GM21619 (cell line): ENCODE results near the gene RNF150.

ENCODE experiments used
- ATAC-seq: cut with Tn5 transposase; IDR thresholded peaks from one replicate; pipeline ENCODE4 v1.9.1; 2021; ENCODE audit not compliant: unreplicated experiment

RNF150 gene

DNA sequence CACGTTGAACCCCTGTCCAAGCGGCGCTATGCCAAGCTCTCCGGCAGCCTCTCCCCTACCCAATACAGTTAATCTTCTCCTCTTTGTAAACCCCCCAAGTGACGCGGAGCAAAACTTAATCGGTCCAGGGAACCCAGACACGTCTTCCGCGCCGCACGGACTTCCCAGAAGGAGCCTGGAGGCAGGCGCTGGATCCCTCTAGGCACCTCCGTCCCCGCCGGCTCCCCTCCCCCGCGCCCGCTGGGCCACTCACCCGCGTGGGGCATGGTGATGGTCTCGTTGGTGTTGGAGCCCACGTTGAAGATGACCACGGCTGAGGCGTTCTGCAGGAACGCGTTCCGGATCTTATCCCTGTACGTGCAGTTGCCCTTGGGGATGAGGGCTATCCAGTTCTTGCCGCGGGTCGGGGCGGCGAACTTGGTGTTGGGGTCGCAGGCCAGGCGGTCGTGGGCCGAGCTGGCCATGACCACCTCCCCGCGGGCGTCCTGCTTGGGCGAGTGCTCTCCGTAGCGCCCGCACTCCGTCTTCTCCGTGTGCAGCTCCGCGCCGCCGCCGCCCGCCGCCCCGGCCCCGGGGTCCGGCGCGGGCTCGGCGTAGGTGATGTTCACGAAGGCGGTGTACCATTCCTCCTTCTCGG, 1.1 kb downstream of the RNF150 start:
- peak; percentile 20 for ATAC-seq

DNA sequence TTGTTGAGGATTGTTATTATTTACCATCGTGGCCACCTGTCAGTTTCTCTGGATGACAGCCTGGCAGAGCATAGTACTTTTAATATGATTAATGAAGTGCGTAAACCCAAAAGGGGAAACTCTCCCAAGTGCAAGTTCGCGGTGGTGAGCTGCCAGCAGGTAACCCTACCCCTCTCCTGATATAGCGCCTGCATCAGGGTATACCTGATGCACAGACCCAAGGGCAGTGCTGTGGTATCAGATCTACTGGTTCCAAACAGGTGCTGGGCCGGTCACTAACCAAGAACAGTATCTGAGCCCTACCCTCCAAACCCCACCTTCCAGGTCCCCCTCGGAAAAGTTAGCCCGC, 1.6 kb downstream of the RNF150 start:
- ATAC-seq, result no peak

DNA sequence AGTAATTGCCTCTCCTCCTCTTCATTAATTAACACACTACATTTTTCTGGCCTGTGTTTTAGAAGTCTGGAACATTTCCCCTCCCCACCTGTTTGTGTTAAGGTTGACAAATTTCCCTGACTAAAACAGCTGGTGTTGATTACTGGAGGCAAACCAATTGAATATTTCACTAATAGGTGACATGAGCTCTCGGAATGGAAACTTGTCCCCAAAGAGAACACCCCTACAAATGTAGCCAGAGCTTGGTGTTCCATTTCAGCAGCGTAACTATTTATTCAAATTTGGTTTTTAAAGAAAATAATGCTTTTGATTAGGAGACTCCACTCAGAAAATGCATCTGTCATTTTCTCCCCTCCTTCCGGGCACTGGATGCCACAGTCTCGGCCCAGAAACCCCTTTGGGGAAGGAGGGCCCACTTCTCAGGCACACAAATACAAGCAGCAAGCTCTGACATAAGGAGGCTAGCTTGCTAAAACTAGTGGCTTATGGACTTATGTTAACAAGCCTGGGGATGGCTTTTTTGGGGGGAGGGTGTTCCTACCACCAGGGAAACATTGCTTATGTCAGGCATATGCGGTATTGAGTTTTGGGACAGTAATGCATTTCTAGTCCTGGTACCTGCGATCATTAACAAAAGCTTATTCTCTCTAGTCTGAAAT, 2.2 kb downstream of the RNF150 start:
- no peak for ATAC-seq

DNA sequence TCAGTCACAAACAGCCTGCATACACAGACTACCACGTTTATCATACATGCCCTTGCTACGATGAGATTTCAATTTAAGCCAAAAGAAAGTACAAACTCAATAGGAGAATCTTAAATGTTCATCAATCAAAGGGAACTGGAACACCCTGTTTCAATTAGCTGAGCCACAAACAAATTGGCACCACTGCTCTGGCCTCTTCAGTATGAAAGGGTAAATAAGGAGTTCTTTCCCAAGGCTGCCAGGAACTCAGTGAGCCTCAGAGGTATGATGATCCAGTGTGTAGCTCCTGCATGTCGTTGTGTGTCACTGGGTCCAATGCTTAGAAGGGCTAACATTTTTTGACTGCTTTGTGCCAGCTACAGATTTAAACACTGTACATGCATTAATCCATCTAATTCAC, 5.4 kb downstream of the RNF150 start:
- no peak for ATAC-seq

DNA sequence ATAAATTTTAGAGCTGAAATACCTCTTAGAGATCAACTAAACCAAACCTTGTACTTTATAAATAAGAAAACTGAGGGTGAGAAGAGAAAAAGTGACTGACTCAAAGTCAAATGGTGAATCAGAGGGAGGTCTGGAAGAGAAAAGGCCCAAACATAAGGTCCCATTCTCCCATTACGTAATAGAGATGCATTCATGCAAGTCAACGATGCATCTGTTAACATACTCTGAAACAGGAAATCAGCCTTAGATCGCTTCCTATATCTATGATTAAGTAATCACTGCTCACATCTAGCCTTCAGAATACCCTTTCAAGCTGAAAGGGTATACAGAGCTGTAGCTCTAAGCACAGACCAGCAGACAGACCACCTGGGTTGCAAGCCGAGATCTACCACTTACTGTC, 6.5 kb downstream of the RNF150 start:
- ATAC-seq, result no peak

DNA sequence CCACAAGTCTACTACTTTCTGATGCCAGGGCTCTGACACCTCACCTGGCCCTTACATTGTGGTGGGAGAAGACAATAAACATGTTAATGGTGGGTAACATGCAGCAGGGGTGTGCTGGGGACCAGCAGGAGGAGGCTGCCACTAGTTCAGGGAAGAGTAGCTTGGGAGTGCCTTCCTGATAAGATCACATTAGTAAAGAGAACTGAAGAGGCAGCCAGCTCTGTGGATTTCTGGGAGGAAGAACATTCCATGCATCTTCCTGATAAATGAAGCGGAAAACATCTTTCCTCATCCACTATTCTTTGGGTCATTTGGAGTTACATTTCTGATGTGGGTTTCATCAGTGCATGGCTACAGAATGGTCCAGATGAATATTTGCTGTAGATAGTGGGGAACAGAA, 9.0 kb downstream of the RNF150 start:
- ATAC-seq, result no peak

DNA sequence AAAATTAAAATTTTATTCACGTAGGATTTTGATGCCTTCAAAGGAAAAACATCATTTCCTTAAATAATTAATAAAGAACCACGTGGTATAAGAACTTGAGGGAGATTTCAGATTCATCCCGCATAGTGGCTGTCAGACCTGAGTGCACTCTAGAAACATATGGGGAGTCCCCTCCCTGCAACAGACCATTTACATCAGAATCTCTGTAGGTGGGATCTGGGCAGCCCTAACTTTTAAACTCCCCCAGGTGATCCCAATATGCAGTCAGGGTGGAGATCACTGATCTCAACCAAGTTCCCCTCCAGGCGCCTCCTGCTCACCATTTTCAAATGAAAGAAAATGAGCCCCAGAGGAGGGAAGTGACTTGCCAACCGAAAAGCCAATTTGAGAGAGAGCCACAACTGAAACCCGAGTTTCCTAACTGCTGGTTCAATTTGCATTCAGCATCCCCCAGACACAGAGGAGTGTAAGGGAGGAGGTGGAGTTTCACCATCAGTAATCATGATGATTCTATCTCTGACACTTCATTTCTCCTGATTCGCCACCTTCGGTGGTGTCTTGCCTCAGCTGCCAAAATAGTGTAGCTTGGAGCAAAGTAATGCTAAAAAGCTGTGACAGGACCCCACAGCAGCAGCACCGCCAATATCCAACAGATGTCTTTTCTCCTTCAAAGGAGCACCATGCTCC, 11.4 kb downstream of the RNF150 start:
- peak; percentile 56 for ATAC-seq

DNA sequence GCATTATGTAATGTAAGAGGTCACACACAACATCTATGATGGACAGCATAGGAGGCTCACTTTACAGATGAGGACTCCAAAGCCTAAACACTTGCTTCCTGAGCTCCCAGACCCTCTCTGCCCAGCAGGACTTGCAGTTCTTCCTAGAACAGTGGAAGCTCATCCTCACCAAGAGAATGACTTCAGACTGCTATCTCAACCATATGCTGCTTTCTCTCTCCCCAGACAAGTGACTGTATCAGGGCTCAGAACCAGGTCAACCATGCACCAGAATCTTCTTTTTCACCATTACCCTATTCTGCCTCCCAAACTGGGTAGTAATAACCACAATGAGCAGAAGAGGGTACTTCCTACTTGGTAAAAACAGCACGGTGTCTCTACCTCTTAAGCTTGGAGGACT, 12.2 kb downstream of the RNF150 start:
- ATAC-seq, result no peak

DNA sequence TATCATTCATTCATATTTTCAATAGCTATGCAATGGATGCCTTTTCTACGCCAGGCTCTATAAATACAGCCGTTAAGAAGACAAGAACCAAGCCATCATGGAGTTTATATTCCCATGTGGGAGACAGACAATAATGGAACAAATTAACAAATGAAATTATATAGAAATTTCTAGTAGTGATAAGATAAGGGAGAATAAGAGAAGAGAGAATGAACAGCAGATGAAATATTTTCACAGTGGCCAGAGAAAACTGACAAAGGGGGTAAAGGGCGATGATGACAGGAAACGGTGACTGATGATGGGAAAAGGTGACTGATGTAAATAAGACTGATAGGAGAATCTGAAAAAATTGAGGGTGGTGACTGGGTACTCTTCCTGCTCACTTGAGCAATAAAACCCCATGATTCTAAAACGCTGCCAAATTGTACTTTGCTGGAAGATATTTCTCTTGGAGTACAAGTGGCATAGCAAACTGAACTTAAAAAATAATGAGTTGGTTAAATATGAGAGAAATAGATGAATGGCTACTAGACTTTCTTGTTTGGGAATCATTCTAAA, 13.2 kb downstream of the RNF150 start:
- ATAC-seq, result no peak

DNA sequence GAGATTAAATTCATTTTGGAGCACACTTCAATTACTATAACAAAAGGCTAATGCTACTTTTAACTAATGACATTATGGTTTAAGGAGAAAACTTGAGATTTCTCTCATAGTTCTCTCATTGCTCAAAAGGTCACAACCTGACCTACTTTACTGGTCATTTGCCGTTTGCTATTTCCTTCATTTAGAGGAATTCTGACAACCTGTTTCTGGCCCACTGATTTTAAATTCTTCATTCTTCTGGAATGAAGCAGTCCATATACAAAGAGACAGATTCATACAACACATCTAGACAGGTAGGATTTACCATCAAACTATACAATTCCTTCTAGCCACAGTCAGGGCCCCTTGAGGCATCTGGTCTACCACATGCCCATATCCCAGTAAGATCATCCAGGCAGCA, 14.2 kb downstream of the RNF150 start:
- no peak for ATAC-seq

DNA sequence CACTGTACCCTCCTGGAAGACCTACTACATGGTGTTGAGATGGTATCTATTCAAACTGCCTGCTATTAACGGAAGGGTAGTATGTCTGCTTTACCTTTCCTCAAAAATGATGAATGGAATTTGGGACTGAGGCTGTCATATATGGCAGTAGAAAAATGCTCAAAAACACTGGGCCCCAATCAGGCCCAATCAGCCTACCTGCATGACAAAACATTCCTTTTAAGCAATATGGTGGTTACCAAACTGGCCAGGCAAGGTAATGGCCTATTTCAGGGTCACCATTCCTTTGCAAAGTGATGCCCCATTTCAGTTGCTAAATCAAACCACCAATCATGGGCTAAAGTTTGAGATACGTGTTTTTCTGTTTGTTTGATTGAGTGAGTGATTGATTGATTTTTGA, 14.9 kb downstream of the RNF150 start:
- ATAC-seq, result no peak

DNA sequence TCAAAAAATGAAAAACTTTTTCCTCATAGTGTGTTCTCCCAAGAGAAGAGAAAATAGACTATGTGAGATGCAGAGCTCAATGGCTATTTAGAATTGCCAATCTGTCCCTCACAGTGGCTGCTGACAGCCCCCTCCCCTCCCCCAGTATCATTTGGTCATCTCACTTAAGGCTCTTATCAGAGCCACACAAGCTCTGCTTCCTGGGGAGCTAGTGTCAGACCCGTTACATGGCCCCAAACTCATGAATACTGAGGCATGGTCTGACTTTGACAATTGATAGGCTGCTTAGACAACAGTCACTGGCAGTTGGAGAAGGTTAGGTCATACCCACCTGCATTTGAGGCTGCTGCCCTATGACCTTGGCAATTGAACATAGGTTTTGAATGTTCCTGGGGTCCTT, 15.3 kb downstream of the RNF150 start:
- no peak for ATAC-seq

DNA sequence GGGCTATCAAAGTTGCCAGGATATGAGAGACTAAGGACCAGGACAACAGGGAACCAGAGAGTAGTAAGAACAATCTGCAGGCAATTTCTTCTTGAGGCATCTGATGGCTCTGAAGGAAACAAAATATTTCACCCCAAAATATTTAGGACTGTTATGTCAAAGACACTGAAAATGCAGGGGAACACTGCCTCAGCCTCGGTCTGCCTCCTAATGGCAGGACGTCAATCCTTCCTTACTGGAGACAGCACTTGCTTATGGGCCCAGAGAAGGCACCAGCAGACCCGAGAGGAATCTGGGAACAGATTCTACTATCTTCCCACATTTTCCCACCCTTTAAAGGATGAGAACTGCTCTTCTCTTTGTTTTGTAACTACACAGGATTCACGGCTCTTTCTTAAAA, 23.3 kb downstream of the RNF150 start:
- ATAC-seq, result no peak

DNA sequence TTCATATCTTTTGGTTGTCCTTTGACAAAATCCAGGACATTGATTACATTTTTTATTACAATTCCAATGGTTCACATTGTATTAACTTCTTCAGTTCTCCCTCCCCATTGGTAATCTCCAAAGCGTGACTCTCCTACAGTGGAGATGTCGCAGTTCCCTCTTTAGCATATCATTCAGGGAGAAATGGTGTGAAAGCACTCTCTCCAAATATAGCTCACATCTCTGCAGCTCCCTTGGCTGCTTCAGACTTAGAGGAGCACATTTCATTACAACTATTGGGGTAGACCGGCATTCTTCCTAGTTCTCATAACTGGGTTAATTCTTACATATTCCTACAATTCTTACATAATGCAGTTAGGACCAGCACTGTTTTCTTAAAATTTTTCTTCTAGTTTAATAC, 25.3 kb downstream of the RNF150 start:
- no peak for ATAC-seq

DNA sequence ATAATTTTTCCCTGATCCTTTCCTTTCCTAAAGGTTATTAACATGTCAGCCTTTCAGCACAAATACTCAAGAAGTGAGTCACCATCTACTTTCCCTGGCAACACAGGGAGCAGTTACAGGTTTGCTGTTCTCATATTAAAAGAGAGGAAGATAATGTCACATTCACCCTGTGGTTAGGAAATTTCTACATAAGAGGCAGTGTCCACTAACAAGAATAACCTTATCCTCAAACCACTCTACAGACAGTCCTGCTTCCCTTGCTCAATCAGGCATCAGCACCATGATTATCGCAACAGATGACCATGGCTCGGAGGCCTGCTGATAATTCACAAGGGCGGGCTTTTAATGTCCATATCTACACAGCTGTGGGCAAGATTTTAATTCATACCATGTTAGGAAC, 30.9 kb downstream of the RNF150 start:
- no peak for ATAC-seq

DNA sequence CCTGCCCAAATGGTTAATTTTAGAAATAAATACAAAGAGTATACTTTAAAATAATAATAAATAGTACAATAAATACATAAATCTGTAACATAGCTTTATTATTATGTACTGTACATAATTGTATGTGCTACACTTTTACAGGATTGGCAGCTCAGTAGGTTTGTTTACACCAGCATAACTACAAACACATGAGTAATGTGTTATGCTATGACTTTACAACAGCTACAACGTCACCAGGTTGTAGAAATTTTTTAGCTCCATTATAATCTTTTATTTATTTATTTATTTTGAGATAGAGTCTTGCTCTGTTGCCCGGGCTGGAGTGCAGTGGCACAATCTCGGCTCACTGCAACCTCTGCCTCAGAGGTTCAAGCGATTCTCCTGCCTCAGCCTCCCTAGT, 31.8 kb downstream of the RNF150 start:
- ATAC-seq, result no peak

DNA sequence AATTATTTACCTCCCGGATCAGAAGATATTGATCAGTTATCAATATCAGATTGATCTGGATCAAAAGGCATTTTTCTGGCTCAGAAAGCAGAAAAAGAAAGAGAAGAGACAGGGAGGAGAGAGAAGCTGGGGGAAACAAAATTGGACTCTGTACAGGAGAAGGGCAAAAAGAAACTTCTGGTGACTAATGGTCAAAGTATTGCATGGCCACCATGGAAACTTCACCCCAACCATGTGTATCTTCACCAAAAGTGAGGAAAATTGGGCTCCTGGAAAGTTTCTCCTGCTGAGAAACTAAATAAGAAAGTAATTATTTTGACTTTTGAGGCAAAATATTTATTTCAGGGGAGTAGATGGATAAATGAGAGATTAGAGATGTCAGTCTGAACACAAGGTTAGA, 33.9 kb downstream of the RNF150 start:
- ATAC-seq, result no peak

DNA sequence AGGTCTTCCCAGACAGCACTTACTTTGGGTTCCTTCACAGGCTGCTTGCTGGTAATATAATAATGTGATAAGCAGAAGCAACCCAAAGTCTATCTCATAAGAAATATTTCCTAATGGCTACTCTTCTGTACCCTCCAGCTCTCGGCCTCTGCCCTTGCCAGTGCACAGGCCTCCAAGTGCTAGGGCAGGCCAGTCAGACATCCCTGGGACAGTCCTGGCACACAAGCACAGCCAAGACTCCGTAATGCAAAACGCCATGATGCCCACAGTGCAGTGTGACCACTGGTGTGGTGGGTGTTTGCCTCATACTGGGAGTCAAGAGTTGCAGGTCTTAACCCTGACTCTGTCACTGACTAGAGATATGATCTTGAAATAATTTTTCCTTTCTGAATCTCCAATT, 35.1 kb downstream of the RNF150 start:
- no peak for ATAC-seq

DNA sequence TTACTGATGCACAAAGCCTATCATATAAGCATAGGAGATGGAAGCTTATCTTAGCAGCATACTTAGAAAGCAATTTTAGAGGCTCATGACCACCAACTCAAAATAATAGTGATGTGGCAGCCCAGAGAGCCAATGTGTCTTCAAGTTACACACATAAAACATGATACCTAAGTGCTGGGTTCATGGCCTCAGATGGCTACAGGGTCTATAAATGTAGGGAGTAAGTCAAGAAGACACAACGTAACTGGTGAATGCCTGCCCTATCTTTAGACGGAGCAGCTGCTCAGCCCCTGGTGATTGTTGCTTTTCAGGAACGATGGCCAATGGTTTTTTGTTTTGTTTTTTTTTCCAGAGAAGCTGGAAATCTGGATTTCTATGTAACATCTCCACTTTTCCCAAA, 42.8 kb downstream of the RNF150 start:
- ATAC-seq, result no peak

DNA sequence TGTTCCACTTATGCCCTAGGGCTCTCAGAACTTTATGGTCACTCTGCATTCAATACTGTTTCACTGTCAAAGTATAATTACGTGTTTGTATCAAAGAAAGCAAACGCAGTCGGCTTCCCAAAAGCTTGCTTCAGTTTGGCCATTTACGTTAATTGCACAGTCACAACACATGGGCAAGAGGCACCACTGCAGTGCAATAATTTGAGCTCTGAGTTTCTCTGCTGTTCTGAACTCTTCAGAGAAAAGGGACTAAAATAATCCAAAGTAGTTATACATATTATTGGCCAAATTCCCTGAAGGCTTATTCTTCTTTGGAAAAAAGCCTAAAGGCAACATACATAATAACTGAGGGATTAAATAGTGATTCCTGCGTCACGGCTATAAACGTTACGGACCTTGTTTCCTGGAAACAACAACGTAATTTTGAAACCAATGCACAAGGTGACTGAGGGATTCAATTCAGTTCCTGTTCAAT, 51.3 kb downstream of the RNF150 start:
- no peak for ATAC-seq

DNA sequence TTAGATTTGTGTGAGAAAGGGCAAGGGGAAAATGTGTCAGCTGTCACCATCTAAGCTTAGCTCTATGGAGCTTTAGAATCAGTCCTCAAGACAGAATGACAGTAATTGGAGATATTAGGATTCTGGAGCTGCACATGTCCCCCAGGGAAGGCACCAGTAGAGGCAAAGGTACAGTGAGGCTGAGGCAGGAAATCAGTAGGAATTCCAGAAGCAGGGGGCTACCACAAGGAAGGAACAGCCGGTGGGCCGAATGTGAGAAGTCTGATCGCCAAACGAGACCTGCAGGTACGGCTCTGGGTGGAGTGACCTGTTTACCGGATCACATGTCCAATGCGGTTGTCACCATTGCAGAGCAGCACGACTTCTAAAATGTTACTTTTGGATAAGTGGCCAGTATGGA, 52.6 kb downstream of the RNF150 start:
- ATAC-seq, result no peak

DNA sequence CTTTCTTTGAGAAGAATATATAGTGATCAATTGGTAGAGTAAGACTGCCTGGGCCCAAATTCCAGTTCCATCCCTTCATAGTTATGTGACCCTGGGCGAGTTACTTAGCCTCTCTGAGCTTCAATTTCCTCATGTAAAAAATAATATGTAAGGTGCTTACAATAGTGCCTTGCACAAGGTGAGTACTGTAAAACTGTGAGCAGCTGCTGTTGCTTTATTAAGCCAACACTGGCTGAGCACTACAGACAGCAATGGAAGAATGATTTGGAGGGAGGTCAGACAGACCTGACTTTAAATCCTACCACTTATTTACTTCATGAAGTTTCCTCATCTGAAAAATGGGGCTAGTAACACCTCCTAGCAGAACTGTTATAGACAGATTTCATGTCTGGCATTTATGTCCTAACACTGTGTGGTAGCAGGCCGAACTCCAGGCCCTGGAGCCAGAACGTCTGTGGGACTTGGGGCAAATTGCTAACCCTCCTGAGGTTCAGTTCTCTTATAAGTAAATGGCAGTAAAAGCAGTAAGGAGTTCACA, 53.8 kb downstream of the RNF150 start:
- ATAC-seq, result no peak
